Measurements from ENCODE around the gene TRIM9. TPM values are rescaled to one million over a fixed set of nuclear protein-coding genes. Genes with fewer than 3 reads are reported as not detected.

The TRIM9 gene
- total RNA-seq, 1 donor from 2014 or later: 1.3 TPM

DNA sequence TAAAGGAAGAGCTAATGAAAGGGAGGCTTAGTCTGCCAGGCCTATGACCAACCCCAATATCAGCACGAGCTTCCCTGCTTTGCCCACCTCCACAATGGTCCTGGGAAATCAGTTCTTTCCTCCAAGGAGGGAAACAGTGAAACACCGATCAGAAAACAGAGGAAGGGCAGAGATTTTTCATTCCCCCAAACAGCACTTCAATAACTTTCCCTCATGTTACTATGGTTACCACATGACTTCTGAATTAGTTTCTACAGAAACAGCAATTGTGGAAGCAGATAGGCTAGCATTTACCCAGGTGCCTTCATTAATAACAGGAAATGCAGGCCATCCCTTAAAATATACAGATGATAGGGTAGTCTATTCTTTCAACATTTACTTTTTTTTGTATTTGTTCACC lies 35.9 kb downstream of the TRIM9 start:
- H3K9me3 Mint-ChIP-seq: peaks cover 15% of the 10 kb centered on the region

GRCh38 chr14:51058382-51058781 lies 36.5 kb downstream of the TRIM9 start:
- Histone ChIP-seq H3K9me3 (ENCODE audit: low read depth) (no peaks in the 10 kb centered on the region), H3K27ac (no peak overlapping the region), H2AFZ (replicated peaks) (no peak overlapping the region), H4K20me1 (ENCODE audit: low read depth) (no peaks in the 10 kb centered on the region), H3K9ac (no peak overlapping the region), H3K4me1 (no peaks in the 10 kb centered on the region), H3K36me3 (no peaks in the 10 kb centered on the region), H3K4me3 (no peak overlapping the region), H3F3A (ENCODE audit: low read depth) (no peaks in the 10 kb centered on the region), H3K27me3 (no peaks in the 10 kb centered on the region), H3K79me2 (ENCODE audit: low read depth) (no peaks in the 10 kb centered on the region), H3K4me2 (no peak overlapping the region)
- H3K4me1 Mint-ChIP-seq: peaks cover 6% of the 10 kb centered on the region
- DNase-seq (ENCODE audit: low spot score): no peak
- H3K27me3 Mint-ChIP-seq (ENCODE audit: insufficient read depth, low read depth): no peaks in the 10 kb centered on the region
- TF ChIP-seq EZH2 (IDR thresholded peaks at IDR 0.05): no peak
- TF ChIP-seq CTCF (IDR thresholded peaks at IDR 0.05): no peak
- no peak for TF ChIP-seq EZH2phosphoT487 (IDR thresholded peaks at IDR 0.05)
- H3K9me3 Mint-ChIP-seq: peaks cover 15% of the 10 kb centered on the region
- H3K4me3 Mint-ChIP-seq: no peak overlapping the region
- H3K36me3 Mint-ChIP-seq: peaks cover 2% of the 10 kb centered on the region
- H3K27ac Mint-ChIP-seq: no peak overlapping the region

More for the DNA sequence above, 35.9 kb downstream of the TRIM9 start:
- H3K9me3 ChIP-seq (ENCODE audit: low read depth): no peaks in the 10 kb centered on the region
- Mint-ChIP-seq H3K27me3 (ENCODE audit: insufficient read depth, low read depth) (no peaks in the 10 kb centered on the region), H3K27ac (peak overlapping the region; percentile 15), H3K36me3 (peaks cover 2% of the 10 kb centered on the region), H3K4me1 (peaks cover 6% of the 10 kb centered on the region), H3K4me3 (no peak overlapping the region)
- no peaks in the 10 kb centered on the region for H3K27me3 ChIP-seq
- H2AFZ ChIP-seq (replicated peaks): no peak overlapping the region
- H3F3A ChIP-seq (ENCODE audit: low read depth): no peaks in the 10 kb centered on the region
- no peaks in the 10 kb centered on the region for H3K79me2 ChIP-seq (ENCODE audit: low read depth)
- H3K9ac ChIP-seq: no peak overlapping the region
- no peak overlapping the region for H3K27ac ChIP-seq
- H3K4me3 ChIP-seq: no peak overlapping the region
- no peak for DNase-seq (ENCODE audit: low spot score)
- TF ChIP-seq CTCF (IDR thresholded peaks at IDR 0.05) (no peak), EZH2 (IDR thresholded peaks at IDR 0.05) (no peak), EZH2phosphoT487 (IDR thresholded peaks at IDR 0.05) (no peak)
- H3K36me3 ChIP-seq: no peaks in the 10 kb centered on the region
- no peaks in the 10 kb centered on the region for H3K4me1 ChIP-seq
- H3K4me2 ChIP-seq: no peak overlapping the region
- no peaks in the 10 kb centered on the region for H4K20me1 ChIP-seq (ENCODE audit: low read depth)

DNA sequence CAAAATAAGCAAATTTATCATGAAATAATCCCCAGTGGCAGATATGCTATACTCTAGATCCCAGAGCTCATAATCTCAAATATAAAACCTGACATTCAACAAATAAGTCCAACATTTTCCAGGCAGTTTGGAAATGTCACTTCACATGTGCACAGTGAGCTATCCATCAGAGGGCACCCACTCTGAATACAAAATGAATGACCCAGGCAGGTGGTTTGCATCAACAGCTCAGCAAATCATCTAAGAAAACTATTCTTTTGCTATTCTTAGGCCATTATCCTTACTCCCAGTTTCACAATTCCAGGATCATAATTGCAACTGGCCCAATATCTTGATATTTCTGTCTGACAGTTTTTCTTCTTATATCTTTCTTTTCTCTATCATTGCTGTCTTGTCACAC lies 38.5 kb downstream of the TRIM9 start:
- H3K9me3 ChIP-seq (ENCODE audit: low read depth): no peaks in the 10 kb centered on the region
- H3K9me3 Mint-ChIP-seq: peaks cover 4% of the 10 kb centered on the region
- H3K27ac ChIP-seq: no peak overlapping the region
- no peak overlapping the region for H3K4me3 ChIP-seq
- no peaks in the 10 kb centered on the region for H3K36me3 ChIP-seq
- H3K27me3 Mint-ChIP-seq (ENCODE audit: insufficient read depth, low read depth): no peaks in the 10 kb centered on the region
- H3K9ac ChIP-seq: no peak overlapping the region
- peaks cover 6% of the 10 kb centered on the region for H3K4me1 Mint-ChIP-seq
- H3K79me2 ChIP-seq (ENCODE audit: low read depth): no peaks in the 10 kb centered on the region
- no peaks in the 10 kb centered on the region for H3K27me3 ChIP-seq
- no peaks in the 10 kb centered on the region for H4K20me1 ChIP-seq (ENCODE audit: low read depth)
- no peak for TF ChIP-seq EZH2 (IDR thresholded peaks at IDR 0.05)
- TF ChIP-seq EZH2phosphoT487 (IDR thresholded peaks at IDR 0.05): no peak
- no peak for TF ChIP-seq CTCF (IDR thresholded peaks at IDR 0.05)
- no peaks in the 10 kb centered on the region for H3K36me3 Mint-ChIP-seq
- no peak overlapping the region for H2AFZ ChIP-seq (replicated peaks)
- no peaks in the 10 kb centered on the region for H3F3A ChIP-seq (ENCODE audit: low read depth)
- DNase-seq (ENCODE audit: low spot score): no peak
- no peak overlapping the region for H3K27ac Mint-ChIP-seq
- H3K4me2 ChIP-seq: no peak overlapping the region
- no peak overlapping the region for H3K4me3 Mint-ChIP-seq
- H3K4me1 ChIP-seq: no peaks in the 10 kb centered on the region

All from neural progenitor cell (in vitro differentiated cells).